ENCODE data around the gene SLC2A10.

The SLC2A10 gene

DNA sequence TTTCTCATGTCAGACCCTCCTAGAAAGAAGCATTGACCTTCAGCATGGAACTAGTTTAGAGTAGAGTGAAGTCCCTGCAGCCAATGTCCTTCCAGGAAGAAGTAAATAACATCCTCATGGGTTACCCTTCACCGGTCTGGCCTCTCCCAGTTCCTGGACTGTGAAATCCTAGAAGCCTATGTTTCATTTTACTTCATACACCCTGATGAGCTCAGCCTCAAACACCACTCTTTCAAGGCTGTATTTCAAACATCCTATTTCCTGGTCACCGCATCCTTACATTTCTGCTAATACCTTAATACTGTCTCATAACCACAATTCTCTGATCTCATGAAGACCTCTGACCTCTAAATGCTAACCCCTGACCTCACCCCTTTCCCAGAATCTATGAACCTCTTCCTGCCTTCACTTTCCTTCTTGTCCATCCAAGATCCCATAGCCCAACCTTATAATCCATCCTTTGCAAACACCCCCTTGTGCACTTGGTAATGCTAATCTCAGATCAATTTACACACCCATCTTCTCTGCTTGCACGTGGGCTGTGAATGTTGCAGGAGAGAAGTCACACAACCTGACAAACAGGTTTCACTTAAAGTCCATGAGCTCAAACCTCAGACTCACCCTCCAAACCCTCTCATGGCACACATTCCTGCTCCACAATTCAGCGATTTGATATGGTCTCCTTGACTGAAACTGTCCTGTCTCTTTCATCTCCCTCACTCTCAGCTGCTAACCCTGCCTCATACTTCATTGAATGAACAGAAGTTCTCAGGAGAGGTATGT, 30.2 kb downstream of the SLC2A10 start:
- no peak for DNase-seq

- DNase-seq, result no peak
Measured at GRCh38 chr20:46740214-46740609, 30.8 kb downstream of the SLC2A10 start.

DNA sequence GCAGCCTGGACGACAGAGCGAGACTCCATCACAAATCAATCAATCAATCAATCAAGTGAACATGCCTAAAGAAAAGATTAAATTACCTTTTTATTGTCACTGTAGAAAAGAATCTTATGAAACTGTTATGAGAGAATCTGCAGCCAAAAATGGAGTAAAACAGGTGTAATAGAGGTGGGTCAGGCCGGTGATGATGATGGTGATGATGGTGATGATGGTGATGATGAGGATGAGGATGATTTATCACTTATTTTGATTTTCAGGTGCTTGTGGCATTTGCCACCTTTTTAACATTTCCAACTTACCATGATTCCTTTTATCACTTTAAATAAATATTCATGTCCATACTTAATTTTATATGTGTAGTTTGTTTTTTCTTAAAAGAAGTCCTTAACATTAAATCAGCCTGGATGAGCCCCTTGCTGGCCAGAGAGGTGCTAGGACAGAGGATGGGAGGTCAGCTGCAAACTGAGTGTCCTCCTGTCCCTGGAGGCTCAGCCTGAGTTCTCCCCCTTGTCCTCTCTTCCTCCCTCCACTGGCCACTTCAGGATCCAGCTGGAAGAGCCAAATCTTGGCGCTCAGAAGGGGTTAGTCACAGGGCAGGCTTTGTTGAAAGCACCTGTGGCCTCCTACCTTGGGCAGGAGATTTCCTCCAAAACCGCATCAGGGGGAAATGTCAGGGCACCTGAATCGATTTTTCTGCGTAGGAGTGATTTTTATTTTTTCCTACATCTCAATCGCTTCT, 32.6 kb downstream of the SLC2A10 start:
- DNase-seq, result no peak

DNA sequence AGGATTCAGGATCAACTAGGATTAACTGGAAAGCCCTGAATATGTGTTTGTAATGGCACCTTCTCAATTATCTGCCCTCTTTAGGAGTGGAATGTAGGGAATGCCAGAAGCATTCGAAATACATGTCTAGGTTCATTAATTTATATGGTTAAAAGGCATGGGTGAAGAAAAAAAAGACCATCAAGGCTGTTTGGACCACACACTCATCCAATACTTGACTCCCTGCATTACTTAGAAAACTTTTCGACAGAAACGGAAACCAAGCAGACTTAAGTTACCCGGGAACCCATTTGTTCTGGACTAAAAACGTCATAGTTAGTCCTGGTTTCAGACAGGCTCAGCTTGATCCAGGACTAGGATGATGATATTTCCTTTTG, 33.2 kb downstream of the SLC2A10 start:
- DNase-seq, result no peak

GRCh38 chr20:46743088-46743487, 33.6 kb downstream of the SLC2A10 start:
- no peak for DNase-seq

GRCh38 chr20:46746956-46747526, 37.6 kb downstream of the SLC2A10 start:
- no peak for DNase-seq

DNA sequence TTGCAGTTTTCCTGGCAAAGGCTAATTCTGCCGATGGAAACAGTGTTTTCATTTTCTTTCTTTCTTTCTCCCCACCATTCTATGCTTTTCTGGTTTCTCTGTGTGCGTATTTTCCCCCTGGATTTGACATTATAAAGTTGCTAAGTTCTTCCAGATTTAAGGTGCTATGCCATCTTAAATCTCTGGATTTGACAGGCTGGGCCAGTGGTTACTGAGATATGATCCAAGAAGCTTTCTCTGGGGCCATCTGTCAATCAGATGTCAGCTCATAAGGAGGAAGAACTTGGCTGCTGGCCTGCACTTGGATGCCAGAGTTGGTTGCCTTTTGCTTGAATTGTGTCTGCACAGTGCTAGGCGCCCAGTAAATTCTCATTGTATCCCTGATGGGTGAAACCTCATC, 39.7 kb downstream of the SLC2A10 start:
- no peak for DNase-seq

GRCh38 chr20:46751856-46752255, 42.4 kb downstream of the SLC2A10 start:
- DNase-seq, result no peak

DNA sequence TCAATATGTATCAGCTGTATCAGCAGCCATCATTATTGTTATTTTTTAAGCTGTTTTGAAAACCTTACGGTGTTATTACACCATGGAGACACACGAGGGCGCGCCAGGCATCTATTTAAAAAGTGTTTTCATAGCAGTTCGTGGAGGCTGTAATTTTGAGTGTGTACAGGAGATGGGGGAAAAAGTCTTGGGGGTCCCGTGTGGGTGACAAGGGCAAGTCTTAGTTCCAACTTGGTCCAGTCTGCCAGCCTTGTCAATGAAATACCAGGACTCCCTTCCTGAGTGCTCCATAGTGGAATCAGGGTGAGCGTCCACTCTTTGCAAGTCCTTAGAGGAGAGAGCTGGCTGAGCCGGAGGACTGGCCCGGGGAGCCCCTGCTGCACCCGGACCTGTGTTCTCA, 43.3 kb downstream of the SLC2A10 start:
- peak; percentile 11 to 48 for DNase-seq

DNA sequence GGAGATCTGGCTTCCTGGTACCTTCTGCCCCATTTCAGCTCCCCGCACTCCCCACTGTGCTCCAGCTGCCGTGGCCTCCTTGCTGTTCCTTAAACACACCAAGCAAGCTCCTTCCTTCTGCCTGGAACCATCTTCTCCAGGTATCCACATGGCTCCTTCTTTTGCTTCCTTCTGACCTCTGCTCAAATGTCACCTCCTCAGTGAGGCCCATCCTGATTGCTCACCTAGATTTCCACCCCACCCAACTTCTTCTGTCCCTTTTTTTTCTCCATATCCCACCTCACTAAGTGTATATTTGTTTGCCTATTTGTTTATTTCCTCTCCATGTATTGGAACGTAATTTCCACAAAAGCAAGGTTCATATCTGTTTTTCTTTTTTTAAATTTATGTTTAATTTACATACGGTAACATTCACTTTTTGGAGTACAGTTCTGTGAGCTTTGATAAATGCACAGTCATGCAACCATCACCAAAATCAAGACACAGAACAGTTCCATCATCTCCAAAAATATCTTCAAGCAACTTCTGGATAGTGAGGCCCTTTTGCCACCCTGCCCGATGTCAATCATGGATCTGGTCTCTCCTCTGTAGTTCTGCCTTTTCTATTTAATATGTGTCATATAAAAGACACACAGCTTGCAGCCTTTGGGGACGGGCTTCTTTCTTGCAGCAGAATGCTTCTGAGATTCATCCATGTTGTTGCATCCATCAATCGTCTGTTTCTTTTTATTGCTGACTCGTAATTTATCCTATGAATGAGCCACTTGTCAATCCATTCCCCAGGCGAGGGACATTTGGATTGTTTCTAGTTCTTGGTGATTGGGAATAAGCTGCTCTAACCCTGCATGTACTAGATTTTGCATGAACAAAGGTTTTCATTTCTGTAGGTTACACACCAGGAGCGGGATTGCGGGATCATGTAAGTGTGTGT, 46.3 kb downstream of the SLC2A10 start:
- DNase-seq, result no peak

- DNase-seq, result no peak
Measured at GRCh38 chr20:46756419-46756818, 47.0 kb downstream of the SLC2A10 start.

DNA sequence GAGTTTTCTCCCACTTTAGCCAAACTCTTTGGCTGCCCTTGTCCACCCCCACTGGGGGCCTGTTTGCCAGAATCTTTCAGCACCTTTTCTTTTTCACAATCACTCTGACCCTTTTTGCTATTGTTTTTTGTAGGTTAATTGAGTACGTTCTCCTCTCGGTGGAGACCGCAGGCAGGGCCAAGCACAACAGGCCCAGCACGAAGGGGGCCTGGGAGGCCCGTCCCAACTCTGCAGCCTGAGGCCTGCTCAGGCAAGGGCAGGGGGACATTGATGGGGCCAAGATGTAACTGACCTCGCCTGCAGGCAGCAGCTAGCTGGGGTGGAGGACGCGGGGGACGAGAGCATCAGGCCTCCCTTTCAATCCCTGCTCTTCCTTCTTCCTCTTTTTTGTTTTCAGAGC, 47.7 kb downstream of the SLC2A10 start:
- no peak for DNase-seq

DNA sequence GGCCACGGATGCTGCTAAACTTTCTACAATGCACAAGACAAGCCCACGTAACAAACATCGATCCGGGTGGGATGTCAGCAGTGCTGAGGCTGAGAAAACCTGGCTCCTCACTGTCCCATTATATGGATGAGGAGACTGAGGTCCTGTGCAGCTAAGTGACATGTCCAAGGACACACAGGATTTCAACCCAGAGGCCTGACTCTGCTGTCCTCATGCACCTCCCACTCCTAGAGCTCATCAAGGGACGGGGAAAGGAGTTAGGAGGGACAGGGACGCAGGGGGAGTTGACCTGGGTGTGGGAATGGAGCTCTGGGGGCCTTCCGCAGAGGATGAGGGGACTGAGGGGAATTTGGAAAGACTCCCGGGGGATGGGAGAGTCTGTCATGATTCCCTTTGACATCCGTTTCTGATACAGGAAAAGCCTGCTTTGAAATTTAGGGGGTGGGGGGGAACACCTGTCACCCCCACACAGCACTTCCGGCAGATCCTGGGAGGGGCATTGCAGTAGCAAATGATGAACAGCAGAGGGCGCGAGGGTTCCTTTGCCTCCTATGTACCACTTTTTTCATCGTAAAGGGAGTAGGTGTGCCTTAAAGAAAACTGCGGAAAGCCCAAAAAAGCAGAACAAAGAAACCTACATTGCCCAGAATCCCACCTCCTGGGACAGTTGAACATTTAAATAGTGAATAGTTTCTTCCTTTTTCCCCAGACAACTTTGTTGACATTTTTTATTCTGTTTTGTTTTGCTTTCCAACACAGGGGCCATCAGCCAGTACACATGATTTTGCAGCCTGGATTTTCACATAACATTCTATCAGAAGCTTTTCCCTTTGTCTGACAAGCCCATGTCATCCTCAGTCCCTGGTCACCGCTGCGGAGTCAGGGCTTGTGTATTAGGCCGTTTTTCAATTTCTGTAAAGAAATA, 48.6 kb downstream of the SLC2A10 start:
- peak; percentile 38 to 43 for DNase-seq

GRCh38 chr20:46758929-46759669, 49.6 kb downstream of the SLC2A10 start:
- no peak for DNase-seq

- no peak for DNase-seq
Measured at GRCh38 chr20:46761566-46761965, 52.1 kb downstream of the SLC2A10 start.

GRCh38 chr20:46764068-46764467, 54.6 kb downstream of the SLC2A10 start:
- no peak for DNase-seq

DNA sequence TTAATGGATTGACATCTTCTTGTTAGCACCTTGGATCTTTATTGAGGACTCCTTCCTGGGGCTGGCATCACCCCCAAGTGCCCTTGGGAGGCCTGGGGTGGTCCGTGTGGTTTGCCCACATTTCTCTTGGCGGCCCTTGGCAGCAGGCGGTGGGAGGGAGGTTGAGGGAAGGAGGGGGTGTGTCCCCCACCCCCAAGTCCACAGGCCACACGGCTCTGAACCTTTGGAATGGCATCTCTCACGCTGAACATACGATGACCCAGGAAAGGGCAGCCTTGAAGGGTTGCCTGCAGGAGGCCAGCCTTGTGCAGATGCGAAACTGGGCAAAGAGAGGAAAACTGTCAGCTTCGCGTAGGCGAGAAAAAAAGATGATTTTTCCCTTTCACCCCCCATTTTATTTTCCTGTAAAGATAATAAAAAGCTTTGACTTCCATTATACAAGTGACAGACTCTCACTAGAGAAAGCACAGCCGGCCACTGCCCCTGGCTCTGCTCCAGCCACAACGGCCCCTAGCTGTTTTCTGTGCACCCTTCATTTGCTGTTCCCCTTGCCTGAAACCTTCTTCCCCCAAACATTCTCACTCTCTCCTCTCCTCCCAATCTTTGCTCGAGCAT, 56.2 kb downstream of the SLC2A10 start:
- no peak for DNase-seq

GRCh38 chr20:46767127-46767761, 57.8 kb downstream of the SLC2A10 start:
- no peak for DNase-seq

GRCh38 chr20:46770330-46771194, 61.1 kb downstream of the SLC2A10 start:
- DNase-seq, result no peak
